Measurements from ENCODE around the gene HBE1. TPM values are rescaled to one million over a fixed set of nuclear protein-coding genes. Genes with fewer than 3 reads are reported as not detected.

The HBE1 gene
- total RNA-seq, 1 experiment from 2014 or later, result not detected

DNA sequence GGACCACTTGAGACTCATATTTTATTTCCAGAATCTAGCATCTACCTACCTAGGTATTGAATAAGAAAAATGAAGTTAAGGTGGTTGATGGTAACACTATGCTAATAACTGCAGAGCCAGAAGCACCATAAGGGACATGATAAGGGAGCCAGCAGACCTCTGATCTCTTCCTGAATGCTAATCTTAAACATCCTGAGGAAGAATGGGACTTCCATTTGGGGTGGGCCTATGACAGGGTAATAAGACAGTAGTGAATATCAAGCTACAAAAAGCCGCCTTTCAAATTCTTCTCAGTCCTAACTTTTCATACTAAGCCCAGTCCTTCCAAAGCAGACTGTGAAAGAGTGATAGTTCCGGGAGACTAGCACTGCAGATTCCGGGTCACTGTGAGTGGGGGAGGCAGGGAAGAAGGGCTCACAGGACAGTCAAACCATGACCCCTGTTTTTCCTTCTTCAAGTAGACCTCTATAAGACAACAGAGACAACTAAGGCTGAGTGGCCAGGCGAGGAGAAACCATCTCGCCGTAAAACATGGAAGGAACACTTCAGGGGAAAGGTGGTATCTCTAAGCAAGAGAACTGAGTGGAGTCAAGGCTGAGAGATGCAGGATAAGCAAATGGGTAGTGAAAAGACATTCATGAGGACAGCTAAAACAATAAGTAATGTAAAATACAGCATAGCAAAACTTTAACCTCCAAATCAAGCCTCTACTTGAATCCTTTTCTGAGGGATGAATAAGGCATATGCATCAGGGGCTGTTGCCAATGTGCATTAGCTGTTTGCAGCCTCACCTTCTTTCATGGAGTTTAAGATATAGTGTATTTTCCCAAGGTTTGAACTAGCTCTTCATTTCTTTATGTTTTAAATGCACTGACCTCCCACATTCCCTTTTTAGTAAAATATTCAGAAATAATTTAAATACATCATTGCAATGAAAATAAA lies 44.9 kb downstream of the HBE1 start:
- Histone ChIP-seq H3K4me1 (ENCODE audit: low read length) (no peaks in the 10 kb centered on the region), H3K36me3 (ENCODE audit: insufficient read depth, low read length) (no peaks in the 10 kb centered on the region), H4K20me1 (ENCODE audit: insufficient read depth, low read depth, low read length) (no peaks in the 10 kb centered on the region), H3K27ac (ENCODE audit: low read length) (no peak overlapping the region), H3K4me2 (ENCODE audit: low read depth, low read length, poor library complexity, severe bottlenecking) (no peak overlapping the region), H3K9ac (ENCODE audit: low read length) (no peak overlapping the region), H3K9me2 (replicated peaks; ENCODE audit: insufficient read depth, low read length) (no peaks in the 10 kb centered on the region), H3K27me3 (ENCODE audit: low read length) (no peaks in the 10 kb centered on the region), H3K79me2 (ENCODE audit: low read length) (no peaks in the 10 kb centered on the region), H3K4me3 (ENCODE audit: low read length) (no peak overlapping the region), H2AFZ (ENCODE audit: low read length) (no peak overlapping the region), H3K9me3 (ENCODE audit: low read length) (no peaks in the 10 kb centered on the region)
- DNase-seq, result no peak

GRCh38 chr11:5223686-5224085 lies 46.1 kb downstream of the HBE1 start:
- no peaks in the 10 kb centered on the region for H3K79me2 ChIP-seq (ENCODE audit: low read length)
- no peaks in the 10 kb centered on the region for H3K9me3 ChIP-seq (ENCODE audit: low read length)
- H4K20me1 ChIP-seq (ENCODE audit: insufficient read depth, low read depth, low read length), result no peaks in the 10 kb centered on the region
- no peaks in the 10 kb centered on the region for H3K4me1 ChIP-seq (ENCODE audit: low read length)
- H3K9ac ChIP-seq (ENCODE audit: low read length), result no peak overlapping the region
- no peak overlapping the region for H3K4me2 ChIP-seq (ENCODE audit: low read depth, low read length, poor library complexity, severe bottlenecking)
- no peak overlapping the region for H3K4me3 ChIP-seq (ENCODE audit: low read length)
- no peak overlapping the region for H3K27ac ChIP-seq (ENCODE audit: low read length)
- no peaks in the 10 kb centered on the region for H3K36me3 ChIP-seq (ENCODE audit: insufficient read depth, low read length)
- no peaks in the 10 kb centered on the region for H3K9me2 ChIP-seq (replicated peaks; ENCODE audit: insufficient read depth, low read length)
- no peak overlapping the region for H2AFZ ChIP-seq (ENCODE audit: low read length)
- no peaks in the 10 kb centered on the region for H3K27me3 ChIP-seq (ENCODE audit: low read length)
- no peak for DNase-seq

DNA sequence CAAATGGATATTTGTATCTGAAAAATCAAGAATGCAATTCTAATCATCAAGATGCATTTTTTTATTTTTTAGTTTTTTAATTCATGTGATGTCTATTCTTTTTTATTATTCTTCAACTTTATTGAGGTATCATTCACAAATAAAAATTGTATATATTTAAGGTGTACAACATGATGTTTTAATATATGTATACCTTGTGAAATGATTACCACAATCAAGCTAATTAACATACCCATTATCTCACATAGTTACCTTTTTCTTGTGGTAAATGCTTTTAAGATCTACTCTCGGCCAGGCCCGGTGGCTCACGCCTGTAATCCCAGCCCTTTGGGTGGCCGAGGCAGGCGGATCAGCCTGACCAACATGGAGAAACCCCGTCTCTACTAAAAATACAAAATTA lies 46.6 kb downstream of the HBE1 start:
- Histone ChIP-seq H3K4me3 (ENCODE audit: low read length) (no peak overlapping the region), H2AFZ (ENCODE audit: low read length) (no peak overlapping the region), H3K4me1 (ENCODE audit: low read length) (no peaks in the 10 kb centered on the region), H3K9me2 (replicated peaks; ENCODE audit: insufficient read depth, low read length) (no peaks in the 10 kb centered on the region), H3K4me2 (ENCODE audit: low read depth, low read length, poor library complexity, severe bottlenecking) (no peak overlapping the region), H3K79me2 (ENCODE audit: low read length) (no peaks in the 10 kb centered on the region), H3K27ac (ENCODE audit: low read length) (no peak overlapping the region), H3K36me3 (ENCODE audit: insufficient read depth, low read length) (no peaks in the 10 kb centered on the region), H3K9ac (ENCODE audit: low read length) (no peak overlapping the region), H3K9me3 (ENCODE audit: low read length) (no peaks in the 10 kb centered on the region), H3K27me3 (ENCODE audit: low read length) (no peaks in the 10 kb centered on the region), H4K20me1 (ENCODE audit: insufficient read depth, low read depth, low read length) (no peaks in the 10 kb centered on the region)
- no peak for DNase-seq

Other genes starting within 250 kb of the HBE1 start
- not detected in 2 replicates for gene OR52J3, start 223.4 kb downstream of the HBE1 start, total RNA-seq (2014; rRNA removed; shearing (Covaris generic); ENCODE audit: low replicate concordance)
- not detected in 2 replicates for gene OR52E2, start 210.3 kb downstream of the HBE1 start, total RNA-seq (2014; rRNA removed; shearing (Covaris generic); ENCODE audit: low replicate concordance)
- gene OR52E1, start 200.4 kb downstream of the HBE1 start, total RNA-seq (2014; rRNA removed; shearing (Covaris generic); ENCODE audit: low replicate concordance), result not detected in 2 replicates
- gene OR52A5, start 131.6 kb downstream of the HBE1 start, total RNA-seq (2014; rRNA removed; shearing (Covaris generic); ENCODE audit: low replicate concordance), result not detected in 2 replicates
- not detected in 2 replicates for gene OR52A1, start 115.2 kb downstream of the HBE1 start, total RNA-seq (2014; rRNA removed; shearing (Covaris generic); ENCODE audit: low replicate concordance)
- not detected in 2 replicates for gene OR51V1, start 69.3 kb downstream of the HBE1 start, total RNA-seq (2014; rRNA removed; shearing (Covaris generic); ENCODE audit: low replicate concordance)
- not detected in 2 replicates for gene HBB, start 42.9 kb downstream of the HBE1 start, total RNA-seq (2014; rRNA removed; shearing (Covaris generic); ENCODE audit: low replicate concordance)
- not detected in 2 replicates for gene HBD, start 35.5 kb downstream of the HBE1 start, total RNA-seq (2014; rRNA removed; shearing (Covaris generic); ENCODE audit: low replicate concordance)
- gene HBG1, start 20.1 kb downstream of the HBE1 start, total RNA-seq (2014; rRNA removed; shearing (Covaris generic); ENCODE audit: low replicate concordance), result not detected in 2 replicates
- gene HBG2, start 15.2 kb downstream of the HBE1 start, total RNA-seq (2014; rRNA removed; shearing (Covaris generic); ENCODE audit: low replicate concordance), result not detected in 2 replicates
- gene OR51B4, start 32.0 kb upstream of the HBE1 start, total RNA-seq (2014; rRNA removed; shearing (Covaris generic); ENCODE audit: low replicate concordance), result not detected in 2 replicates
- not detected in 2 replicates for gene OR51B2, start 54.4 kb upstream of the HBE1 start, total RNA-seq (2014; rRNA removed; shearing (Covaris generic); ENCODE audit: low replicate concordance)
- gene OR51B5, start 73.6 kb upstream of the HBE1 start, total RNA-seq (2014; rRNA removed; shearing (Covaris generic); ENCODE audit: low replicate concordance), result 0.60 TPM in 1 of 2 replicates, not detected in the other
- not detected in 2 replicates for gene OR51B6, start 81.6 kb upstream of the HBE1 start, total RNA-seq (2014; rRNA removed; shearing (Covaris generic); ENCODE audit: low replicate concordance)
- gene OR51M1, start 113.9 kb upstream of the HBE1 start, total RNA-seq (2014; rRNA removed; shearing (Covaris generic); ENCODE audit: low replicate concordance), result not detected in 2 replicates
- gene OR51Q1, start 152.2 kb upstream of the HBE1 start, total RNA-seq (2014; rRNA removed; shearing (Covaris generic); ENCODE audit: low replicate concordance), result not detected in 2 replicates
- gene OR51I1, start 171.6 kb upstream of the HBE1 start, total RNA-seq (2014; rRNA removed; shearing (Covaris generic); ENCODE audit: low replicate concordance), result not detected in 2 replicates
- not detected in 2 replicates for gene OR51I2, start 179.4 kb upstream of the HBE1 start, total RNA-seq (2014; rRNA removed; shearing (Covaris generic); ENCODE audit: low replicate concordance)
- gene OR52D1, start 218.7 kb upstream of the HBE1 start, total RNA-seq (2014; rRNA removed; shearing (Covaris generic); ENCODE audit: low replicate concordance), result not detected in 2 replicates
- gene UBQLN3, start 240.0 kb upstream of the HBE1 start, total RNA-seq (2014; rRNA removed; shearing (Covaris generic); ENCODE audit: low replicate concordance), result 0.18 and 0.37 TPM in 2 replicates
- 0.43 TPM in 1 of 2 replicates, not detected in the other for gene UBQLNL, start 246.8 kb upstream of the HBE1 start, total RNA-seq (2014; rRNA removed; shearing (Covaris generic); ENCODE audit: low replicate concordance)

Data from Karpas-422 (cell line).